Stimulated activated CD4-positive, alpha-beta T cell treated with anti-CD3 and anti-CD28 coated beads, Interleukin-4, amount 100 ng/mL, for 4 hours (primary cell): Measurements from ENCODE around the gene SETMAR.

ENCODE experiments used
- DNase-seq, 2 experiments: peaks; one replicate each; pipeline ENCODE4 v3.0.0-alpha.2; 2020

Gene SETMAR

GRCh38 chr3:4355401-4356219, 52.4 kb downstream of the SETMAR start:
- DNase-seq, result no peak

- DNase-seq, result no peak
Observed at GRCh38 chr3:4356220-4356540, 53.0 kb downstream of the SETMAR start.

- no peak for DNase-seq
Observed at GRCh38 chr3:4356546-4357410, 53.6 kb downstream of the SETMAR start.

GRCh38 chr3:4358273-4358672, 55.1 kb downstream of the SETMAR start:
- DNase-seq, result no peak

- no peak for DNase-seq
Observed at GRCh38 chr3:4359805-4360502, 56.8 kb downstream of the SETMAR start.

- DNase-seq, result no peak
Observed at GRCh38 chr3:4360817-4361216, 57.6 kb downstream of the SETMAR start.

- DNase-seq, result no peak
Observed at GRCh38 chr3:4362523-4362922, 59.4 kb downstream of the SETMAR start.
